Neural cell (in vitro differentiated cells): ENCODE results near the gene RPL36A. TPM values are rescaled to one million over a fixed set of nuclear protein-coding genes. Genes with fewer than 3 reads are reported as not detected.

Experiments
- H2AFZ ChIP-seq: fragments of 200-600, 300-800 bp; sonication (generic), shearing (Covaris generic); 2 replicates; pipeline ENCODE4 v1.6.0; 2014; ENCODE audit warnings: low read depth, mild to moderate bottlenecking, antibody characterized with exemption, low read length, moderate library complexity
- H3F3A ChIP-seq: fragments of 200-600 bp; shearing (Covaris generic); 2 replicates; pipeline ENCODE4 v1.6.1; 2016; ENCODE audit warnings: mild to moderate bottlenecking, moderate library complexity, mixed read lengths, antibody characterized with exemption, low read length; ENCODE audit not compliant: insufficient read depth, poor library complexity, severe bottlenecking
- H3K27ac ChIP-seq: fragments of 200-600, 300-800 bp; sonication (generic), shearing (Covaris generic); 2 replicates; pipeline ENCODE4 v1.5.1; 2014; ENCODE audit warnings: mild to moderate bottlenecking, low read length, moderate library complexity
- H3K27me3 ChIP-seq: fragments of 300-800, 200-600 bp; sonication (generic), shearing (Covaris generic); 2 replicates; pipeline ENCODE4 v1.6.0; 2014; ENCODE audit warnings: mild to moderate bottlenecking, low read depth, low read length, moderate library complexity; ENCODE audit not compliant: insufficient read depth
- H3K36me3 ChIP-seq: fragments of 300-800, 200-600 bp; sonication (generic), shearing (Covaris generic); 2 replicates; pipeline ENCODE4 v1.5.1; 2014; ENCODE audit warnings: mild to moderate bottlenecking, antibody characterized with exemption, low read length, moderate library complexity; ENCODE audit not compliant: insufficient read depth
- H3K4me2 ChIP-seq: fragments of 300-800, 200-600 bp; sonication (generic), shearing (Covaris generic); 2 replicates; pipeline ENCODE4 v1.6.0; 2014; ENCODE audit warnings: mild to moderate bottlenecking, low read length
- H3K4me3 ChIP-seq: fragments of 300-800, 200-600 bp; sonication (generic), shearing (Covaris generic); 2 replicates; pipeline ENCODE4 v1.5.1; 2014; ENCODE audit warnings: mild to moderate bottlenecking, low read length, moderate library complexity
- H3K79me2 ChIP-seq: fragments of 200-600 bp; shearing (Covaris generic); replicated peaks from 2 replicates; pipeline ENCODE4 v1.6.0; 2014; ENCODE audit warnings: mild to moderate bottlenecking, low read length, moderate library complexity; ENCODE audit not compliant: insufficient read depth
- H3K9ac ChIP-seq: fragments of 300-800, 200-600 bp; sonication (generic), shearing (Covaris generic); 2 replicates; pipeline ENCODE4 v1.6.1; 2016; ENCODE audit warnings: mild to moderate bottlenecking, low read length, mixed read lengths
- H3K9me2 ChIP-seq: fragments of 200-600 bp; shearing (Covaris generic); 2 replicates; pipeline ENCODE4 v1.6.1; 2016; ENCODE audit warnings: mild to moderate bottlenecking, low read length, mixed read lengths; ENCODE audit not compliant: insufficient read depth
- H3K9me3 ChIP-seq: fragments of 200-600, 300-800 bp; sonication (generic), shearing (Covaris generic); 2 replicates; pipeline ENCODE4 v1.6.1; 2016; ENCODE audit warnings: mild to moderate bottlenecking, mixed run types, low read length, moderate library complexity, mixed read lengths
- H4K20me1 ChIP-seq: fragments of 200-600 bp; shearing (Covaris generic); 2 replicates; pipeline ENCODE4 v1.6.1; 2016; ENCODE audit warnings: mild to moderate bottlenecking, mixed run types; ENCODE audit not compliant: insufficient read depth
- EP300 ChIP-seq: fragments of 450-650 bp; conservative IDR thresholded peaks from 2 replicates; pipeline ENCODE4 v1.6.1; 2014; ENCODE audit warnings: antibody characterized with exemption, mild to moderate bottlenecking, moderate library complexity; ENCODE audit not compliant: poor library complexity, severe bottlenecking
- EZH2 ChIP-seq: fragments of 200-600, 300-800 bp; shearing (Covaris generic), sonication (generic); IDR thresholded peaks from 2 replicates; pipeline ENCODE4 v1.6.1; 2014; ENCODE audit warnings: antibody characterized with exemption, low read length, borderline replicate concordance, mild to moderate bottlenecking; ENCODE audit not compliant: insufficient read depth, poor library complexity, severe bottlenecking
- MXI1 ChIP-seq: fragments of 450-650 bp; conservative IDR thresholded peaks from 2 replicates; pipeline ENCODE4 v1.6.1; 2014; ENCODE audit warnings: antibody characterized with exemption, mild to moderate bottlenecking; ENCODE audit not compliant: poor library complexity, severe bottlenecking
- POLR2AphosphoS5 ChIP-seq: IDR thresholded peaks from 2 replicates; pipeline ENCODE4 v1.6.1; 2012
- RAD21 ChIP-seq: fragments of 450-650 bp; conservative IDR thresholded peaks from 2 replicates; pipeline ENCODE4 v1.6.1; 2014; ENCODE audit warnings: antibody characterized with exemption, mild to moderate bottlenecking, moderate library complexity
- SMC3 ChIP-seq: fragments of 450-650 bp; conservative IDR thresholded peaks from 2 replicates; pipeline ENCODE4 v1.6.1; 2014; ENCODE audit warnings: antibody characterized with exemption, mild to moderate bottlenecking, moderate library complexity; ENCODE audit not compliant: poor library complexity
- TAF1 ChIP-seq: IDR thresholded peaks from 2 replicates; pipeline ENCODE4 v1.6.1; 2012; ENCODE audit warnings: low read depth
- polyA plus RNA-seq: library from polyadenylated mRNA; depleted of rRNA; stranded (reverse); fragments of >200 nt; gene quantifications from 2 replicates; pipeline ENCODE4 v1.2.3, GENCODE V29; 2014
- TF ChIP-seq, protein P1 (sequence below): fragments of 450-650 bp; IDR thresholded peaks from 2 replicates; pipeline ENCODE4 v1.5.1; 2014; ENCODE audit warnings: antibody characterized with exemption, mild to moderate bottlenecking, moderate library complexity; ENCODE audit not compliant: poor library complexity, severe bottlenecking
- TF ChIP-seq, protein P2 (sequence below): IDR thresholded peaks from 2 replicates; pipeline ENCODE4 v1.6.1; 2012; ENCODE audit warnings: borderline replicate concordance

The RPL36A gene
- polyA plus RNA-seq, 1 donor from 2014 or later: 1,978 TPM

DNA sequence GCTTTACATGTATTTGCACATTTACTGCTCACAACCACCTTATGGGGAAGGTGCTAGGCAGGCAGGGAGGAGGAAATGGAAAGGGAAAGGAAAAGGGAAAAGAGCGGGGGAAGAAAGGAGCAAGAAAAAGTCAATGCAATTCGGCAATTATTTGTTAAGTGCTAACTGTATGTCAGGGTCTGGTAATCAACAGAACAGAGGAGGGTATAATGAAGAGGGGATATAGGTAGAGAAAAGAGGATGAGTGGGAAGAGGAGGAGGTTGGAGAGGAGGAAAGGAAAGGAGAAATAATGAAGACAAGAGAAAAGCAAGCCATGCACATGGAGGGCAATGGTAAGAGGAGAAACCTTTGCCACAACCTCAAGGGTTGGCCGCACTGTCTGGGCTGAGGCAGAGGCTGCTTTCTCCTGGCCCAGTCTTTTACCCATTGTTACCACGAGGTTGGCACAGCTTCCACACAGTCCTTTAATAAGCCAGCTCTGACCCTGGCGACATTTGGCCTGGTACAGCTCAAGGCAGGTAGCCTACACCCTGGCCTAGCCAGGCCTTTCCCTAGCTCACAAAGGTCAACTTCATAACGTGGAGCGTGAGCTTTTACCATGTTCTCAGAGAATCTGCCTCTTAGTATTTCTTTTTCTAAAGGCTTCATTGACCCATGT lies 5.7 kb upstream of the RPL36A start:
- Histone ChIP-seq H3K27me3 (no peaks in the 10 kb centered on the region), H3K36me3 (no peaks in the 10 kb centered on the region)

DNA sequence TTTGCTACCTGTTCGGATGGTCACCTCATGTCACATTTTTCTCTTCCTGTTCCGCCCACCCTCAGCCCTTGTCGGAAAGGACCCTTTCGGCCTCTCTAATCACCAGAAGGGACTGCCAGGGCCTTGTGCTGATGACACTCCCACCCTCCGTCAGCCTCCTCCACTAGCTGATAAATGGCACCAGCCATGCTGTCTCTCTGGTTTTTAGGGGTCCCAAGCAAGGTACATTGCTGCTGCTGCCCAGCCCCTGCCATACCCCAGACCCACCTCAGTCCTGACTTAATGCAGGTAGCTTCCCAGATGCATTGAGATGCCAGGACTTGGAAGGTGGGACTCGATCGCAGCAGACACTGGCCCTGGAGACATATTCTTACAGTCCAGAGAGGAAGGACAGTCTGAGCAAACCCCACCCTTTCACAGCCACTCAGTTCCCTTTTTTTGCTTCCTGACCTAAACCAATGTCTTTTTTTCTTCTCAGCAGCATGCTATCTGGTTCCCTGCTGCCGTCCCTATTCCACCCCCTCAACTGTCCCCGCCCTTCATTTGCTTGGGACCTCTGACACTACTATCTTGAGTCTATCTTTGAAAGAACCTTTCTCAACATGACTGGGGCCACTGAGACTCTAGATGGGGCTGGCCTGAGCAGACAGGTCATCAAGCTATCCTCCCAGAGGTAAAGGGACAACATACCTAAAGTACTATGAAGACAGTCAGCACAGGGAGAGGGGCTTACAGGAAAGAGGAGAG lies 4.8 kb upstream of the RPL36A start, which contains the start of gene BTK:
Gene BTK (minus strand): TSS at position 397 of the 747 bp plus-strand sequence. CDS start 10,907 bp downstream, outside the sequence.
- Histone ChIP-seq H3K4me3 (no peak within 1 kb of the TSS), H4K20me1 (no peaks in the 10 kb centered on the region), H3K36me3 (no peaks in the 10 kb centered on the region), H3K4me2 (no peak within 1 kb of the TSS), H3K27me3 (no peaks in the 10 kb centered on the region), H3K9ac (no peak within 1 kb of the TSS), H3K9me3 (no peaks in the 10 kb centered on the region), H3F3A (no peaks in the 10 kb centered on the region), H3K79me2 (no peaks in the 10 kb centered on the region), H2AFZ (no peak within 1 kb of the TSS), H3K27ac (no peak within 1 kb of the TSS), H3K9me2 (no peaks in the 10 kb centered on the region)
- TF ChIP-seq, protein P1, sequence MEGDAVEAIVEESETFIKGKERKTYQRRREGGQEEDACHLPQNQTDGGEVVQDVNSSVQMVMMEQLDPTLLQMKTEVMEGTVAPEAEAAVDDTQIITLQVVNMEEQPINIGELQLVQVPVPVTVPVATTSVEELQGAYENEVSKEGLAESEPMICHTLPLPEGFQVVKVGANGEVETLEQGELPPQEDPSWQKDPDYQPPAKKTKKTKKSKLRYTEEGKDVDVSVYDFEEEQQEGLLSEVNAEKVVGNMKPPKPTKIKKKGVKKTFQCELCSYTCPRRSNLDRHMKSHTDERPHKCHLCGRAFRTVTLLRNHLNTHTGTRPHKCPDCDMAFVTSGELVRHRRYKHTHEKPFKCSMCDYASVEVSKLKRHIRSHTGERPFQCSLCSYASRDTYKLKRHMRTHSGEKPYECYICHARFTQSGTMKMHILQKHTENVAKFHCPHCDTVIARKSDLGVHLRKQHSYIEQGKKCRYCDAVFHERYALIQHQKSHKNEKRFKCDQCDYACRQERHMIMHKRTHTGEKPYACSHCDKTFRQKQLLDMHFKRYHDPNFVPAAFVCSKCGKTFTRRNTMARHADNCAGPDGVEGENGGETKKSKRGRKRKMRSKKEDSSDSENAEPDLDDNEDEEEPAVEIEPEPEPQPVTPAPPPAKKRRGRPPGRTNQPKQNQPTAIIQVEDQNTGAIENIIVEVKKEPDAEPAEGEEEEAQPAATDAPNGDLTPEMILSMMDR: no peak
- TF ChIP-seq, protein P2, sequence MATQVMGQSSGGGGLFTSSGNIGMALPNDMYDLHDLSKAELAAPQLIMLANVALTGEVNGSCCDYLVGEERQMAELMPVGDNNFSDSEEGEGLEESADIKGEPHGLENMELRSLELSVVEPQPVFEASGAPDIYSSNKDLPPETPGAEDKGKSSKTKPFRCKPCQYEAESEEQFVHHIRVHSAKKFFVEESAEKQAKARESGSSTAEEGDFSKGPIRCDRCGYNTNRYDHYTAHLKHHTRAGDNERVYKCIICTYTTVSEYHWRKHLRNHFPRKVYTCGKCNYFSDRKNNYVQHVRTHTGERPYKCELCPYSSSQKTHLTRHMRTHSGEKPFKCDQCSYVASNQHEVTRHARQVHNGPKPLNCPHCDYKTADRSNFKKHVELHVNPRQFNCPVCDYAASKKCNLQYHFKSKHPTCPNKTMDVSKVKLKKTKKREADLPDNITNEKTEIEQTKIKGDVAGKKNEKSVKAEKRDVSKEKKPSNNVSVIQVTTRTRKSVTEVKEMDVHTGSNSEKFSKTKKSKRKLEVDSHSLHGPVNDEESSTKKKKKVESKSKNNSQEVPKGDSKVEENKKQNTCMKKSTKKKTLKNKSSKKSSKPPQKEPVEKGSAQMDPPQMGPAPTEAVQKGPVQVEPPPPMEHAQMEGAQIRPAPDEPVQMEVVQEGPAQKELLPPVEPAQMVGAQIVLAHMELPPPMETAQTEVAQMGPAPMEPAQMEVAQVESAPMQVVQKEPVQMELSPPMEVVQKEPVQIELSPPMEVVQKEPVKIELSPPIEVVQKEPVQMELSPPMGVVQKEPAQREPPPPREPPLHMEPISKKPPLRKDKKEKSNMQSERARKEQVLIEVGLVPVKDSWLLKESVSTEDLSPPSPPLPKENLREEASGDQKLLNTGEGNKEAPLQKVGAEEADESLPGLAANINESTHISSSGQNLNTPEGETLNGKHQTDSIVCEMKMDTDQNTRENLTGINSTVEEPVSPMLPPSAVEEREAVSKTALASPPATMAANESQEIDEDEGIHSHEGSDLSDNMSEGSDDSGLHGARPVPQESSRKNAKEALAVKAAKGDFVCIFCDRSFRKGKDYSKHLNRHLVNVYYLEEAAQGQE: no peak
- no peak for TF ChIP-seq POLR2AphosphoS5
- no peak for TF ChIP-seq SMC3
- no peak for TF ChIP-seq RAD21
- no peak for TF ChIP-seq MXI1
- no peak for TF ChIP-seq EZH2
- no peak for TF ChIP-seq TAF1

More for the DNA sequence above, 5.7 kb upstream of the RPL36A start:
- H3K9me2 ChIP-seq: no peaks in the 10 kb centered on the region
- H3K9ac ChIP-seq: no peak overlapping the region
- no peaks in the 10 kb centered on the region for H3K79me2 ChIP-seq
- no peaks in the 10 kb centered on the region for H3K9me3 ChIP-seq
- no peak overlapping the region for H3K4me2 ChIP-seq
- H3K4me3 ChIP-seq: no peak overlapping the region
- no peak overlapping the region for H2AFZ ChIP-seq
- H3F3A ChIP-seq: no peaks in the 10 kb centered on the region
- TF ChIP-seq EZH2: no peak
- no peak for TF ChIP-seq POLR2AphosphoS5
- no peak for TF ChIP-seq MXI1
- no peak for TF ChIP-seq TAF1
- TF ChIP-seq EP300: no peak
- no peak for TF ChIP-seq SMC3
- TF ChIP-seq RAD21: no peak
- TF ChIP-seq, protein P1: no peak
- TF ChIP-seq, protein P2: no peak
- no peaks in the 10 kb centered on the region for H4K20me1 ChIP-seq
- H3K27ac ChIP-seq: no peak overlapping the region
